B cell (primary cell): ENCODE measurements around the gene PARD3B. TPM values are rescaled to one million over a fixed set of nuclear protein-coding genes. Genes with fewer than 3 reads are reported as not detected.

ENCODE experiments used
- ATAC-seq: fragments of 200-7000 bp; cut with Tn5 transposase; one replicate; pipeline ENCODE4 v1.10.0; 2021; ENCODE audit warnings: low read depth, mild to moderate bottlenecking, moderate number of reproducible peaks, moderate library complexity
- CTCF ChIA-PET: fragments of 350-600 bp; sonication (Branson Sonifier 250); formaldehyde crosslinking; loops from one replicate; lab custom pipeline; 2021; ENCODE audit warnings: antibody characterized with exemption, inconsistent platforms; lab: Charles Lee
- POLR2A ChIA-PET: fragments of 350-600 bp; sonication (Branson Sonifier 250); formaldehyde crosslinking; loops from one replicate; lab custom pipeline; 2021; ENCODE audit warnings: antibody characterized with exemption; lab: Charles Lee
- DNase-seq: peaks from one replicate; pipeline ENCODE4 v3.0.0; 2013
- H2AFZ ChIP-seq: 2 replicates; pipeline ENCODE4 v1.6.1; 2012; ENCODE audit warnings: mild to moderate bottlenecking, low read depth, low read length; ENCODE audit not compliant: insufficient read depth, poor library complexity, severe bottlenecking
- H3K27ac ChIP-seq, 2 donors: 1 replicate in 1 of 2; 2 replicates in 1 of 2; pipeline ENCODE4 v1.5.1; 2012 to 2013; ENCODE audit warnings: low read length in 2 of 2, mild to moderate bottlenecking in 2 of 2, moderate library complexity in 1 of 2
- H3K27me3 ChIP-seq, 4 experiments: fragments of 200-600 bp in 1 of 4; sonication (generic) in 1 of 4; replicated peaks in 1 of 4; 1 replicate in 2 of 4; 2 replicates in 2 of 4; pipeline versions ENCODE4 v1.6.1 to v1.7.0; 2013 to 2016; ENCODE audit warnings: low read length in 3 of 4, mild to moderate bottlenecking in 2 of 4, mixed read lengths in 1 of 4, moderate library complexity in 1 of 4; ENCODE audit not compliant: insufficient read depth in 4 of 4, control insufficient read depth in 3 of 4; ENCODE audit errors: control extremely low read depth in 1 of 4
- H3K36me3 ChIP-seq, 2 experiments: replicated peaks in 1 of 2; 1 replicate in 1 of 2; 2 replicates in 1 of 2; pipeline versions ENCODE4 v1.6.1 to v1.7.1; 2013; ENCODE audit warnings: low read length in 1 of 2; ENCODE audit not compliant: insufficient read depth in 2 of 2, control insufficient read depth in 1 of 2; ENCODE audit errors: control extremely low read depth in 1 of 2, extremely low read depth in 1 of 2
- H3K4me1 ChIP-seq, 2 donors: fragments of 200-600 bp in 1 of 2; sonication (generic) in 1 of 2; 1 replicate in 1 of 2; 2 replicates in 1 of 2; pipeline versions ENCODE4 v1.5.1 to v1.6.1; 2013 to 2017; ENCODE audit warnings: low read length in 2 of 2; ENCODE audit not compliant: control insufficient read depth in 2 of 2, insufficient read depth in 2 of 2
- H3K4me2 ChIP-seq: replicated peaks from 2 replicates; pipeline ENCODE3; 2012; ENCODE audit warnings: mild to moderate bottlenecking, low read depth, low read length; ENCODE audit not compliant: poor library complexity, severe bottlenecking
- H3K4me3 ChIP-seq, 5 experiments: fragments of 200-600 bp in 1 of 5; sonication (generic) in 1 of 5; 1 replicate in 3 of 5; 2 replicates in 2 of 5; pipeline versions ENCODE4 v1.5.1 to v1.7.0; 2011 to 2016; ENCODE audit warnings: low read length in 4 of 5, mild to moderate bottlenecking in 4 of 5, low read depth in 2 of 5, control low read depth in 1 of 5, moderate library complexity in 1 of 5; ENCODE audit not compliant: insufficient read depth in 1 of 5; ENCODE audit errors: control extremely low read depth in 1 of 5, extremely low read depth in 1 of 5
- H3K79me2 ChIP-seq: fragments of 200-600 bp; sonication (generic); one replicate; pipeline ENCODE4 v1.6.0; 2016; ENCODE audit warnings: low read length; ENCODE audit not compliant: control insufficient read depth, insufficient read depth
- H3K9ac ChIP-seq: fragments of 200-600 bp; sonication (generic); 2 replicates; pipeline ENCODE4 v1.6.1; 2017; ENCODE audit warnings: mild to moderate bottlenecking, low read length, moderate library complexity
- H3K9me3 ChIP-seq, 3 donors: one replicate each; pipeline versions ENCODE4 v1.6.1 to v1.7.1; 2013; ENCODE audit warnings: low read length in 2 of 3; ENCODE audit not compliant: control insufficient read depth in 2 of 3, insufficient read depth in 1 of 3; ENCODE audit errors: control extremely low read depth in 1 of 3
- H4K20me1 ChIP-seq: 2 replicates; pipeline ENCODE4 v1.6.0; 2012; ENCODE audit warnings: mild to moderate bottlenecking, low read length; ENCODE audit not compliant: insufficient read depth, control insufficient read depth, poor library complexity, severe bottlenecking
- H3K27ac Mint-ChIP-seq: one replicate; pipeline ENCODE4 v1.8.0; 2021; ENCODE audit warnings: mixed read lengths
- H3K27me3 Mint-ChIP-seq: one replicate; pipeline ENCODE4 v1.8.0; 2021; ENCODE audit warnings: mixed read lengths
- H3K4me1 Mint-ChIP-seq: one replicate; pipeline ENCODE4 v1.8.0; 2021; ENCODE audit warnings: mixed read lengths
- H3K4me3 Mint-ChIP-seq: one replicate; pipeline ENCODE4 v1.8.0; 2021; ENCODE audit warnings: mixed read lengths
- H3K9me3 Mint-ChIP-seq: one replicate; pipeline ENCODE4 v1.8.0; 2022; ENCODE audit warnings: mixed read lengths; ENCODE audit not compliant: insufficient read depth
- EZH2 ChIP-seq: IDR thresholded peaks from 2 replicates; pipeline ENCODE4 v1.6.1; 2012; ENCODE audit warnings: borderline replicate concordance, low read depth, mild to moderate bottlenecking, moderate library complexity, low read length; ENCODE audit not compliant: insufficient read depth, poor library complexity, severe bottlenecking
- WGBS: methylation state at CpG from one replicate; pipeline ENCODE4 v1.1.5; 2013; ENCODE audit warnings: missing lambda C conversion rate; ENCODE audit not compliant: insufficient coverage; 5-methylcytosine and 5-hydroxymethylcytosine counted together
- intact Hi-C: fragments of 100-400 bp; cut with micrococcal nuclease; formaldehyde crosslinking; loops from one replicate; pipeline ENCODE4 v1.10.0; 2022
- polyA plus RNA-seq: library from polyadenylated mRNA; depleted of rRNA; stranded (reverse); fragments of >200 nt; gene quantifications from 2 replicates; pipeline ENCODE4 v1.2.3, GENCODE V29; 2012
- total RNA-seq, 2 donors: library from RNA; stranded (reverse); fragments of 120-200 nt in 1 of 2; gene quantifications; 1 replicate in 1 of 2; 2 replicates in 1 of 2; pipeline versions ENCODE4 v1.2.3 to v1.2.4, GENCODE V29; 2013 to 2022
- TF ChIP-seq, protein P1 (sequence below): fragments of 200-600 bp; IDR thresholded peaks from one replicate; pipeline ENCODE4 v1.8.0; 2022; ENCODE audit warnings: antibody characterized with exemption, mild to moderate bottlenecking

The PARD3B gene
- total and polyA plus RNA-seq, 2 donors (not counting 1 experiment from before 2014, with no cell fraction given) = not detected

DNA sequence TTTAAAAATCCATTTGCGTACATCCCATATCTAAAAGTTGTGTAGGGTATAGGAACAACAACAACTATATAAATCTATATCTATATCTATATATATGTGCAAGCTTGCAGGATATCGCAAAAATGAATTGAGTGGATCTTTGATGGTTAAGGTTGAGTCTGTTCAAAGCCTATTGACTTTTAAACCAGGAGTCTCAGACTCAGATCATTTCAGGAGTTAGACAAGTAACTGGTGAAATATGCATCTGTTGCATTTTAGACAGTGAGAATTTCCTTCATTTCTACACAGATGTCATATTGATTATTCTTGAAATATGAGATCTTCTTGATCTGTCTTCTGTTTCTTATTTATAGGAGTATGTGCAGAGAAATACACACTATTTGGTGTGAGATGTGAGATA is 66.5 kb downstream of the PARD3B start:
- Histone ChIP-seq H2AFZ (no peak overlapping the region), H3K9me3 (peaks cover 0 to 4% (median 0%) of the 10 kb centered on the region in 3 donors), H3K27me3 (no peaks in the 10 kb centered on the region), H3K4me2 (no peak overlapping the region), H3K79me2 (no peaks in the 10 kb centered on the region), H3K27ac (no peak overlapping the region), H3K36me3 (no peaks in the 10 kb centered on the region), H3K4me1 (no peaks in the 10 kb centered on the region), H3K9ac (no peak overlapping the region), H3K4me3 (no peak overlapping the region), H4K20me1 (no peaks in the 10 kb centered on the region)
- TF ChIP-seq EZH2 = no peak
- TF ChIP-seq, protein P1, sequence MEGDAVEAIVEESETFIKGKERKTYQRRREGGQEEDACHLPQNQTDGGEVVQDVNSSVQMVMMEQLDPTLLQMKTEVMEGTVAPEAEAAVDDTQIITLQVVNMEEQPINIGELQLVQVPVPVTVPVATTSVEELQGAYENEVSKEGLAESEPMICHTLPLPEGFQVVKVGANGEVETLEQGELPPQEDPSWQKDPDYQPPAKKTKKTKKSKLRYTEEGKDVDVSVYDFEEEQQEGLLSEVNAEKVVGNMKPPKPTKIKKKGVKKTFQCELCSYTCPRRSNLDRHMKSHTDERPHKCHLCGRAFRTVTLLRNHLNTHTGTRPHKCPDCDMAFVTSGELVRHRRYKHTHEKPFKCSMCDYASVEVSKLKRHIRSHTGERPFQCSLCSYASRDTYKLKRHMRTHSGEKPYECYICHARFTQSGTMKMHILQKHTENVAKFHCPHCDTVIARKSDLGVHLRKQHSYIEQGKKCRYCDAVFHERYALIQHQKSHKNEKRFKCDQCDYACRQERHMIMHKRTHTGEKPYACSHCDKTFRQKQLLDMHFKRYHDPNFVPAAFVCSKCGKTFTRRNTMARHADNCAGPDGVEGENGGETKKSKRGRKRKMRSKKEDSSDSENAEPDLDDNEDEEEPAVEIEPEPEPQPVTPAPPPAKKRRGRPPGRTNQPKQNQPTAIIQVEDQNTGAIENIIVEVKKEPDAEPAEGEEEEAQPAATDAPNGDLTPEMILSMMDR = no peak
- DNase-seq = no peak
- H3K4me3 Mint-ChIP-seq = no peak overlapping the region
- ATAC-seq = no peak
- H3K9me3 Mint-ChIP-seq = no peaks in the 10 kb centered on the region
- WGBS = no CpG with 5 or more reads among the region's 2 CpGs
- POLR2A ChIA-PET = no interaction called here
- intact Hi-C loops = no loop called here
- no peaks in the 10 kb centered on the region for H3K27me3 Mint-ChIP-seq
- CTCF ChIA-PET = no interaction called here
- H3K27ac Mint-ChIP-seq = no peak overlapping the region
- H3K4me1 Mint-ChIP-seq = no peaks in the 10 kb centered on the region

DNA sequence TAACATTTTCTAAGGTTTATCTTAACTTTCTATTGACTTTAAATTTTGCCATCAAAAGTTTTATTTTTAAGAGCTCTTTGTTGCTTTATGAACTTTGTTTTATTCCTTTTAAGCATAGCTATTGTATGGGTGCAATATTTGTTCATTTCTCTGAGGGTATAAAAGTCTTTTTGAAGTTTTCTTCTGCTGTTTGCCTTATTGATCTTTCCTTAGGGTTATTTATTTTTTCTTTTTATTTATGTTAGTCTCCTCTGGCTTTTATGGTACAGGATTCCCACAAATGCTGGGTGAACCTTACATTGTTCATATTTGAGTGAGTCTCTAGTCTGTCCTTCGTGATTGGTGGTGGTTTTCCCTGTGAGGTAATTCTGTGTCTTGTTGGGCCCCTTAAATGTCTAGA is 68.4 kb downstream of the PARD3B start:
- DNase-seq = no peak
- Mint-ChIP-seq H3K27ac (no peak overlapping the region), H3K9me3 (peaks cover 2% of the 10 kb centered on the region), H3K27me3 (no peaks in the 10 kb centered on the region), H3K4me1 (no peaks in the 10 kb centered on the region), H3K4me3 (no peak overlapping the region)
- H3K27ac ChIP-seq = no peak overlapping the region
- ChIA-PET CTCF (no interaction called here), POLR2A (no interaction called here)
- ATAC-seq = no peak
- H3K9ac ChIP-seq = no peak overlapping the region
- H3K79me2 ChIP-seq = no peaks in the 10 kb centered on the region
- no peaks in the 10 kb centered on the region for H3K36me3 ChIP-seq
- no peak overlapping the region for H3K4me2 ChIP-seq
- intact Hi-C loops = no loop called here
- H4K20me1 ChIP-seq = no peaks in the 10 kb centered on the region
- TF ChIP-seq EZH2 = no peak
- no CpG with 5 or more reads among the region's 1 CpG for WGBS
- H3K27me3 ChIP-seq = no peaks in the 10 kb centered on the region
- H3K4me1 ChIP-seq = no peaks in the 10 kb centered on the region
- H3K9me3 ChIP-seq = peaks cover 0 to 4% (median 0%) of the 10 kb centered on the region in 3 donors
- no peak overlapping the region for H3K4me3 ChIP-seq
- no peak overlapping the region for H2AFZ ChIP-seq
